GM19240 (cell line): Measurements from ENCODE around the gene MTURN.

ENCODE experiments used
- DNase-seq: peaks from one replicate; pipeline ENCODE4 v3.0.0; 2011; ENCODE audit warnings: low spot score; ENCODE audit not compliant: insufficient read length

Gene MTURN

DNA sequence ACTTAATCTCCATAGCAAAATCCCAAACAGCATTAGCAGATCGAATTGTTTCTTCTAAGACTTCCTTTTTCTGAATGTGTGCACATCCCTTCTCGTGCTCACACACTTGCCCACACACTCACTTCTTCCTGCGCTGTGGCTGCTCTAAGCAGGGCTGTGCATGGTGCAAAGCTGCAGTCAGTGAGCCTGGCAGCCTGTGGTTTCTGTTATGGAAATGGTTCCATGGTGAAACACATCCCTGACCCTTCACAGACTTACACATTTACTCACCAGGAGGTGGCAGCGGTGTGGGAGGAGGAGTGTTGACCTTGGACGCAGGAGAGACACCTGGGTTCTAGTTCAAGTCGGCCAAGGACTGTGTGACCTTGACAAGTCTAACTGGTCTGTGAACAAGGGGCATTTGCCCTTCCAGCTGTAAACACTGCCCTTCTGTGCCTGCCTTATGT, 24.9 kb downstream of the MTURN start:
- no peak for DNase-seq

GRCh38 chr7:30160329-30160728, 25.5 kb downstream of the MTURN start:
- DNase-seq = no peak

GRCh38 chr7:30162133-30162532, 27.3 kb downstream of the MTURN start:
- no peak for DNase-seq

- DNase-seq = no peak
These were observed 27.9 kb downstream of the MTURN start for GRCh38 chr7:30162622-30163124.

- no peak for DNase-seq
These were observed 28.6 kb downstream of the MTURN start for GRCh38 chr7:30163231-30163894.

DNA sequence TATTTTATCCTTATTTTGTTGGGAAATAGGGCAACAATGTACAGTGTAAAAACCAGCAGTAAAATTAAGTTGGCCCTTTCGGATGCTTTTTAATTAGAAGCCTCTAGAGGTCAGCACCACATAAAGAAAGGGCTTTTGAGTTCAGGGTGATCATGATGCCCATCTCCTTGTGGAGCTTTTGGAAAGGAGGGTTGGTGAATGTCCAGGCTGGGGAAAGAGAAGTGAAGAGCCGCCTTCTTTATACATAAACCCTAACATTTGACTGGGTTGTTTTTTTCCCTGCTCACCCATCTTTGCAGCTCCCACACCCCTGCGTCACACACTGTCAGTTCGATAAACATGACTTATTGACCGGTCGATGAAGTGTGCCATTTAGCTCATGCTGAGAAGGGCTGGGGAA, 29.8 kb downstream of the MTURN start:
- peak; percentile 51 for DNase-seq

DNA sequence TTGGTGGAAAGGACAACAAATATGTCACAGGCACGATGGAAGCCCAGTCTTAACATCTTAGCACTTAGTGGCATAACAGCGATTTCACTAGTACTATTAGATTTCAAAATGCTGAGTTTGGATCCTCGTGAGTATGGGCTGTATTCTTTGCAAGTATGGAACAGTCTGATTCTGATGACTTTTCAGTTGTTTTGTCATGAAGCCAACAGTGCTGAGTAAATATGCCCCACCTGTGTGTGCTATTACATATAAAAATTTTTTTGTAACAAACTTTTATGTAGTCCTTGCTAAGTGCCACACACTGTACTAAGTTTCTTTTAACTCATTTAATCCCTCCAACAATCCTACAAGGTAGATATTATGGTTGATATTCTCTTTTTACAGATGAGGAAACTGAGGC, 30.8 kb downstream of the MTURN start:
- no peak for DNase-seq

GRCh38 chr7:30166155-30166840, 31.5 kb downstream of the MTURN start:
- no peak for DNase-seq

DNA sequence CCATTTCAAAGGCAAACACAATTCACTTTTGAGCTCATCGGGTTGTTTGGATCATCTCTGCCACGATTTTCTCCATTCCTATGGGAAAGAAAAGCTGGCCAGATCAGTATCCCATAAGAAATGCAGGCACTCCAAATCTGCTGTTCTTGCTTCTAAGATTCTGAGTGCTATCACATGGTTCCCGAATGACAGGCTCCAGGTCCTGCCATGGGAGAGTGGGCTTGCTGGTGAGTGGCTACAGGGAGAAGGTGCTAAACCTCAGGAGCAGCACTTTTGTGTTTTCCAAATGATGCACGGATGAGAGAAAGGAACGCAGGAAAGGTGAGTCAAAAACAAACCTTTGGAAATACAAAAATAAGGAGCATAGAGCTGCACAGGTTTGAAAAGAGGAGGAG, 32.1 kb downstream of the MTURN start:
- DNase-seq = no peak

DNA sequence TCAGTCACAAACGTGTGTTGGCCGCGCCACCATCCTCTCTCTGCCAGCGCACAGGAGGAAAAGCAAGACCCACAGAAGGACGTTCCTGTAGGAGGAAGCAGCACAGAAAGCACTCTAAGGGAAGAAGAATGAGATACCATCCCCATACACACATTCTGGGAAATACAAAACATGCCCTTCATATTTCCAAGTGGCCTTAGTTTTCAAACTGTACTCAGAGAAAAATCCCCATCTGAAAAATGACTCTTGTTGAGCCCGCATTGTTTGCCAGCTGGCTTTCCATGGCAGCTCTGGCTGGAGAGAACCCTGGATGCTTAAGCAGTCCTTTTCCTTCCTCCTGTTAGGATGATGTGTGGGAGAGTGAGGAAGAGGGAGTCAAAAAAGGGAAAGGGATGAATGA, 33.1 kb downstream of the MTURN start:
- DNase-seq = no peak

- no peak for DNase-seq
These were observed 34.2 kb downstream of the MTURN start for GRCh38 chr7:30168835-30169573.

- no peak for DNase-seq
These were observed 34.8 kb downstream of the MTURN start for GRCh38 chr7:30169579-30169978.

- no peak for DNase-seq
These were observed 35.9 kb downstream of the MTURN start for GRCh38 chr7:30170476-30171205.

GRCh38 chr7:30171766-30172447, 37.1 kb downstream of the MTURN start:
- no peak for DNase-seq

GRCh38 chr7:30172451-30172850, 37.7 kb downstream of the MTURN start:
- no peak for DNase-seq

DNA sequence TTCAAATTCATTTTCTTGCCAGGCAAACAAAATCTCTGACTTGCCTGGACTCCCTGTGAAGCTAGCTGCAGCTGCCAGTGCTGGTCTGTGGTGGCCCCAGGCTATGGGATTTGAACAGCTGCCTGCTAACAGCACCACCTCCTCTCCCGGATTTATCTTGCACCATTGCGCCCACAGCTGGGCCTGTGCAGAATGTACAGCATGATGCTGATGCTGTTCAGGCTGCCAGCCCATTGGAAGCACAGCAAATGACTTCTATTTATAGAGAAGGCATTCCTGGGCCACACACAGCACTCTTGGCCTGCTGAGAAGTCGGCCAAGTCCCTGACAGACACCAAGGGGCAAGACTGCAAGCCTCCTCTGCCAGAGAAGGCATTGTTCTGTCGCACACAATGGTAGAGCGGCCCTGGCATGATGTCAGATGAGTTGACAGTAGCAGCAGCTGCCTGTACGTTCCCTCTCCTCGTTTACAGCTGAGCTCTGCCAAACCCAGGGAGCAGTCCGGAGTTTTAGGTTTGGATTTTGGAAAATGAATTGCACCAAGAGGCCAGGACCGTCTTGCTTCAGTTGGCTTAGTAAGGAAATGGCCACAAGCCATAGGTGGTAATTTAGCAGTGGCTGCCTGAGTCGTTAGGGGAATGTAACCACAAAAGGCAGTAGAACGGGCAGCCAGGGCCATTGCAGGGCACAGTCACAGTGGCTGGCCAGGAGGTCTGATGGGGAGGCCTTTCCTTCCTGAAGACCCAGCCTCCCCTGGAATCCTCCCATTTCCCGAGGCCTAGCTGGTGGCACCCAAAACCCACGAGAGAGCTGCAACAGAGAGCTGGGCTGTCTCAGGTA, 38.5 kb downstream of the MTURN start:
- DNase-seq = no peak

- no peak for DNase-seq
These were observed 40.4 kb downstream of the MTURN start for GRCh38 chr7:30175180-30175579.

DNA sequence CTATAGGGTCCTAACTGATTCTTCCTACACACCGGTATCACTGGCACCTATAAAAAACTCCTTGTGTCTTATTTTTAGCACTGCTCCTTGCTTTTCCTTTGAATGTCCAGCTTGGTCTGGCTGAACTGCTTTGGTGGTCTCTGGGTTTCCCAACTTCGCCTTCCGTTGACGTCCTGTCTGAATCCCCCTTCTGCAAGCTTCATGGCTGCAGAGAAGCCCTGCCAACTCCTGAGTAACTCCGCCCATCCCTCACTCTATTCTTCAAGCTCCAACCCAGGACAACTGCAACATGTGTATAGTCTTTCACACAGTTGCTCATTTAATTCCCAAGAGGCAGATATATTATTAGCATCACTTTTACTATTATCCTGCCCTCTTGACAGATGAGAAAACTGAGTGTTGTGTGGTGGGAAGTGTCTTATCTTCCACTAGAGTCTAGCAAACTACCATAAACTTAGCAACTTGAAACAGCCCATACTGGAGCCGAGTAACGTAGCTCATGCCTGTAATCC, 40.9 kb downstream of the MTURN start:
- DNase-seq = no peak

DNA sequence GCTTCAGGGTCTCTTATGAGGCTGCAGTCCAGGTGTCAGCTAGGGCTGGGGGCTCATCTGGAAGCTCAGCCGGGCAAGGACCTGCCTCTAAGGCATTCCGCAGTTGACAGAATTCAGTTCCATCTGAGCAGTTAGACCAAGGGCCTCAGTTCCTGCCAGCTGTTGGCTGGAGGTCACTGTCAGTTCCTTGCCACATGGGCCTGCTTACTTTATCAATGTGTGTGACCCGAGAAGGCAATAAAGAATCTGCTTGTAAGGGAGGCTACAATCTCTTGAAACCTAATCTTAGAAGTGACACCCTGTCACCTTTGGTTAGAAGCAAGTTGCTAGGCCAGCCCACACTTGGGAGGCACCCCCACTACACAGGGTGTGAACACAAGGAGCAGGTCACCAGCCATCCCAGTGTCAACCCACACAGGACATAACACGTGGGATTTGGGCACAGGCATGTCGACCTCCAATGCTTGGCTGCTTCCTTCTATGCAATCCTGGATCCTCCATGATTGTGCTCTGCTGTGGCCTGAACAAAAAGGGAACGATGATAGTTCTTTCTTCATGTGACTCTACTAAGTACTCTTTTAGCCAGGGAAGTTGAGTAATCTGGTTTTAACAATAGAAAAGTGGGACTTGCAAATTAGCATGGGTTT, 41.8 kb downstream of the MTURN start:
- no peak for DNase-seq
